ENCODE data around the gene TGIF2LX.
"Not testable (repeated sequence)": the region's sequence is repeated elsewhere in the genome, so short reads cannot be mapped to it uniquely, and the experiment has no call there.

TGIF2LX gene

GRCh38 chrX:89921665-89922064 lies at the start of gene TGIF2LX:
TSS of gene TGIF2LX (plus strand) at chrX:89921908. CDS start at chrX:89922086, 178 bp downstream.
- DNase-seq, result not testable (repeated sequence)

GRCh38 chrX:89922338-89922934 lies 728 bp downstream of the TGIF2LX start:
- not testable (repeated sequence) for DNase-seq

- DNase-seq, result not testable (repeated sequence)
Measured at GRCh38 chrX:89943077-89943476, 21.4 kb downstream of the TGIF2LX start.

GRCh38 chrX:89965588-89965987 lies 43.9 kb downstream of the TGIF2LX start:
- not testable (repeated sequence) for DNase-seq
